OCI-LY3 (cell line): ENCODE results near the gene BICC1.

ENCODE experiments used
- EZH2phosphoT487 ChIP-seq: fragments of 200-600 bp; shearing (Covaris generic); IDR thresholded peaks from 2 replicates; pipeline ENCODE4 v1.6.1; 2018; ENCODE audit warnings: antibody characterized with exemption, mixed run types, low read depth
- TF ChIP-seq, protein P1 (sequence below): fragments of 200-600, 300-600 bp; sonication (generic); IDR thresholded peaks from 2 replicates; pipeline ENCODE4 v1.5.1; 2014; ENCODE audit warnings: antibody characterized with exemption, low read length, low read depth

- TF ChIP-seq, protein P1, sequence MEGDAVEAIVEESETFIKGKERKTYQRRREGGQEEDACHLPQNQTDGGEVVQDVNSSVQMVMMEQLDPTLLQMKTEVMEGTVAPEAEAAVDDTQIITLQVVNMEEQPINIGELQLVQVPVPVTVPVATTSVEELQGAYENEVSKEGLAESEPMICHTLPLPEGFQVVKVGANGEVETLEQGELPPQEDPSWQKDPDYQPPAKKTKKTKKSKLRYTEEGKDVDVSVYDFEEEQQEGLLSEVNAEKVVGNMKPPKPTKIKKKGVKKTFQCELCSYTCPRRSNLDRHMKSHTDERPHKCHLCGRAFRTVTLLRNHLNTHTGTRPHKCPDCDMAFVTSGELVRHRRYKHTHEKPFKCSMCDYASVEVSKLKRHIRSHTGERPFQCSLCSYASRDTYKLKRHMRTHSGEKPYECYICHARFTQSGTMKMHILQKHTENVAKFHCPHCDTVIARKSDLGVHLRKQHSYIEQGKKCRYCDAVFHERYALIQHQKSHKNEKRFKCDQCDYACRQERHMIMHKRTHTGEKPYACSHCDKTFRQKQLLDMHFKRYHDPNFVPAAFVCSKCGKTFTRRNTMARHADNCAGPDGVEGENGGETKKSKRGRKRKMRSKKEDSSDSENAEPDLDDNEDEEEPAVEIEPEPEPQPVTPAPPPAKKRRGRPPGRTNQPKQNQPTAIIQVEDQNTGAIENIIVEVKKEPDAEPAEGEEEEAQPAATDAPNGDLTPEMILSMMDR, result no peak
- TF ChIP-seq EZH2phosphoT487, result no peak
Observed at GRCh38 chr10:58481569-58482109, 31.0 kb upstream of the BICC1 start.
